AG04450 (cell line): Measurements from ENCODE around the gene PDLIM4. TPM values are rescaled to one million over a fixed set of nuclear protein-coding genes. Genes with fewer than 3 reads are reported as not detected.
A peak's percentile ranks its signal among the peaks of the same experiment; 100 is the strongest.

Source experiments
- CTCF ChIA-PET: fragments of 300-600, 350-600 bp; formaldehyde crosslinking; extraction: SDS; loops from one replicate; lab custom pipeline; 2022; ENCODE audit warnings: antibody characterized with exemption, inconsistent platforms; lab: Charles Lee
- POLR2A ChIA-PET: fragments of 350-600 bp; formaldehyde crosslinking; extraction: SDS; loops from one replicate; lab custom pipeline; 2021; ENCODE audit warnings: antibody characterized with exemption, inconsistent platforms; lab: Yijun Ruan, JAX
- DNase-seq: peaks from one replicate; pipeline ENCODE4 v3.0.0-alpha.2; 2011; ENCODE audit warnings: low read depth, low spot score
- H3K27ac ChIP-seq: one replicate; pipeline ENCODE4 v1.5.1; 2012; ENCODE audit warnings: low read depth, low read length, control low read depth
- H3K27me3 ChIP-seq: one replicate; pipeline ENCODE4 v1.6.0; 2012; ENCODE audit warnings: low read length; ENCODE audit not compliant: control insufficient read depth, insufficient read depth
- H3K4me3 ChIP-seq: 2 replicates; pipeline ENCODE4 v1.5.1; 2011; ENCODE audit warnings: mild to moderate bottlenecking, low read depth, low read length, control low read depth
- H3K9me3 ChIP-seq: 2 replicates; pipeline ENCODE4 v1.5.1; 2012; ENCODE audit warnings: low read length; ENCODE audit not compliant: control insufficient read depth, insufficient read depth
- CTCF ChIP-seq: IDR thresholded peaks from 2 replicates; pipeline ENCODE4 v1.5.1; 2011; ENCODE audit warnings: low read depth, low read length, control low read depth, inconsistent platforms
- polyA plus RNA-seq: library from polyadenylated mRNA; depleted of rRNA; stranded (reverse); fragments of >200 nt; gene quantifications from 2 replicates; pipeline ENCODE4 v1.2.3, GENCODE V29; 2011

PDLIM4 gene
- polyA plus RNA-seq, 1 experiment: 43.4 TPM

- H3K27ac ChIP-seq: peak overlapping the region; percentile 69
- CTCF ChIA-PET: interaction anchor here (2.7 kb wide), 1 partner anchor 28 kb away, joined by 17 read pairs; no protein-coding TSS in a partner anchor
- POLR2A ChIA-PET: interaction anchor here (0.8 kb wide), 1 partner anchor 21 kb away, joined by 3 read pairs; no protein-coding TSS in a partner anchor
- H3K4me3 ChIP-seq: no peak overlapping the region
- no peaks in the 10 kb centered on the region for H3K27me3 ChIP-seq
- no peak for TF ChIP-seq CTCF
- no peak for DNase-seq
- no peaks in the 10 kb centered on the region; the same call in 1 of the 2 replicates for H3K9me3 ChIP-seq
These were observed 8.7 kb downstream of the PDLIM4 start for GRCh38 chr5:132266031-132266835.

GRCh38 chr5:132266836-132267160, 9.3 kb downstream of the PDLIM4 start:
- H3K9me3 ChIP-seq: no peaks in the 10 kb centered on the region; the same call in 1 of the 2 replicates
- H3K4me3 ChIP-seq: no peak overlapping the region
- no peak for TF ChIP-seq CTCF
- POLR2A ChIA-PET: no interaction called here
- no peak for DNase-seq
- H3K27ac ChIP-seq: no peak overlapping the region
- CTCF ChIA-PET: no interaction called here
- no peaks in the 10 kb centered on the region for H3K27me3 ChIP-seq

- Histone ChIP-seq H3K27me3 (no peaks in the 10 kb centered on the region), H3K27ac (peak overlapping the region; percentile 31), H3K9me3 (no peaks in the 10 kb centered on the region; the same call in 1 of the 2 replicates), H3K4me3 (no peak overlapping the region)
- ChIA-PET CTCF (interaction anchor here (1.3 to 1.6 kb wide), 2 partner anchors 15 to 29 kb away, joined by 3 read pairs; no protein-coding TSS in a partner anchor), POLR2A (no interaction called here)
- TF ChIP-seq CTCF: no peak
- DNase-seq: no peak
These were observed 9.8 kb downstream of the PDLIM4 start for GRCh38 chr5:132267166-132267739.

GRCh38 chr5:132267931-132268768, 10.7 kb downstream of the PDLIM4 start:
- Histone ChIP-seq H3K27ac (peak overlapping the region; percentile 84), H3K9me3 (no peaks in the 10 kb centered on the region; the same call in 1 of the 2 replicates), H3K4me3 (no peak overlapping the region), H3K27me3 (no peaks in the 10 kb centered on the region)
- ChIA-PET POLR2A (interaction anchor here (1.5 kb wide), 1 partner anchor 12 kb away, joined by 4 read pairs; no protein-coding TSS in a partner anchor), CTCF (interaction anchor here (1.3 to 1.6 kb wide), 3 partner anchors 14 to 78 kb away, joined by 3 to 5 read pairs (median 3); no protein-coding TSS in a partner anchor)
- TF ChIP-seq CTCF: no peak
- no peak for DNase-seq
